Measurements from ENCODE around the gene WNT9A.

Gene WNT9A

DNA sequence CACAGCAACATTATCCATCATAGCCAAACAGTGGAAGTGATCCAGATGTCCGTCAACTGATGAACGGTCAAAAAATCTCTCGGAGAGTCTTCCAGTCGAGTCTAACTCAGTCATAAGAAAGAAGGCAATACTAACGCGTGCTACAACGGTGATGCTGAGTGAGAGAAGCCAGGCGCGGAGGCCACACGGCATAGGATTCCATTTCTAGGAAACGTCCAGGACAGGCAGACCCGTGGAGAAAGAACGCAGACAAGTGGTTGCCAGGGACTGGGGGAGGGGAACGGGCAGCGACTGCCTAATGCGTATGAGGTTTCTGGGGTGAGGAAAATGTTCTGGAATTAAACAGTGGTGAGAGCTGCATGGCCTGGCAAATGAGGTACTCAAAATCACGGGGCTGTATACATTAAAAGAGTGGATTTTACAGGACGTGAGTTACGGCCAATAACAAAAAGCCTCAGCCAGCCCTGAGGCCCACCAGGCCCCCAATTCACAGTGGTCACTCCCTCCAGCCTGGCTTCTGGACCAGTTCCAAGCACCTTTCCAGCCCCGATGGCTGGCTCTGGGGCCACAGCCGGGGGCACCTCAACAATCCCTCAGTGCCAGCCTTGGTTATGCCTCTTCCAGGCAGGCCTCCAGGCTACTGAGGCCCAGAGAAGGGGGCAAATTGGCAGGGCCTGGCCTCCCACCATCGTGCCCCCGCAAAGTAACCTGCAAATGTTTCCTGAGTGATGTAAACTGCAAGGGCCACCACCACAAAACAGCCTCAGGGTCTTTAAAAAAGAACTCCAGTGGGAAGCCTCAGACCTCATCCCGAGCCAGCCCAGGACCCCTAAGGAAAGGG is 3.4 kb downstream of the WNT9A start:
- H3K27ac ChIP-seq (replicated peaks) = no peak overlapping the region
- peaks cover 22% of the 10 kb centered on the region for H3K27me3 ChIP-seq (ENCODE audit: insufficient read depth, poor library complexity, severe bottlenecking)
- no peak overlapping the region for H3K4me3 ChIP-seq (replicated peaks; ENCODE audit: insufficient read depth, low read length)
- DNase-seq (ENCODE audit: low read depth in 1 of 2, low spot score in 1 of 2) = no peak
- TF ChIP-seq POLR2AphosphoS5 (IDR thresholded peaks at IDR 0.05; ENCODE audit: low read depth) (no peak), GABPA (IDR thresholded peaks at IDR 0.05; ENCODE audit: low read depth) (no peak), SPI1 (IDR thresholded peaks at IDR 0.05; ENCODE audit: borderline replicate concordance, low read depth) (no peak)
- TF ChIP-seq, protein P1, sequence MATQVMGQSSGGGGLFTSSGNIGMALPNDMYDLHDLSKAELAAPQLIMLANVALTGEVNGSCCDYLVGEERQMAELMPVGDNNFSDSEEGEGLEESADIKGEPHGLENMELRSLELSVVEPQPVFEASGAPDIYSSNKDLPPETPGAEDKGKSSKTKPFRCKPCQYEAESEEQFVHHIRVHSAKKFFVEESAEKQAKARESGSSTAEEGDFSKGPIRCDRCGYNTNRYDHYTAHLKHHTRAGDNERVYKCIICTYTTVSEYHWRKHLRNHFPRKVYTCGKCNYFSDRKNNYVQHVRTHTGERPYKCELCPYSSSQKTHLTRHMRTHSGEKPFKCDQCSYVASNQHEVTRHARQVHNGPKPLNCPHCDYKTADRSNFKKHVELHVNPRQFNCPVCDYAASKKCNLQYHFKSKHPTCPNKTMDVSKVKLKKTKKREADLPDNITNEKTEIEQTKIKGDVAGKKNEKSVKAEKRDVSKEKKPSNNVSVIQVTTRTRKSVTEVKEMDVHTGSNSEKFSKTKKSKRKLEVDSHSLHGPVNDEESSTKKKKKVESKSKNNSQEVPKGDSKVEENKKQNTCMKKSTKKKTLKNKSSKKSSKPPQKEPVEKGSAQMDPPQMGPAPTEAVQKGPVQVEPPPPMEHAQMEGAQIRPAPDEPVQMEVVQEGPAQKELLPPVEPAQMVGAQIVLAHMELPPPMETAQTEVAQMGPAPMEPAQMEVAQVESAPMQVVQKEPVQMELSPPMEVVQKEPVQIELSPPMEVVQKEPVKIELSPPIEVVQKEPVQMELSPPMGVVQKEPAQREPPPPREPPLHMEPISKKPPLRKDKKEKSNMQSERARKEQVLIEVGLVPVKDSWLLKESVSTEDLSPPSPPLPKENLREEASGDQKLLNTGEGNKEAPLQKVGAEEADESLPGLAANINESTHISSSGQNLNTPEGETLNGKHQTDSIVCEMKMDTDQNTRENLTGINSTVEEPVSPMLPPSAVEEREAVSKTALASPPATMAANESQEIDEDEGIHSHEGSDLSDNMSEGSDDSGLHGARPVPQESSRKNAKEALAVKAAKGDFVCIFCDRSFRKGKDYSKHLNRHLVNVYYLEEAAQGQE (IDR thresholded peaks at IDR 0.05; ENCODE audit: insufficient replicate concordance, low read depth) = no peak

DNA sequence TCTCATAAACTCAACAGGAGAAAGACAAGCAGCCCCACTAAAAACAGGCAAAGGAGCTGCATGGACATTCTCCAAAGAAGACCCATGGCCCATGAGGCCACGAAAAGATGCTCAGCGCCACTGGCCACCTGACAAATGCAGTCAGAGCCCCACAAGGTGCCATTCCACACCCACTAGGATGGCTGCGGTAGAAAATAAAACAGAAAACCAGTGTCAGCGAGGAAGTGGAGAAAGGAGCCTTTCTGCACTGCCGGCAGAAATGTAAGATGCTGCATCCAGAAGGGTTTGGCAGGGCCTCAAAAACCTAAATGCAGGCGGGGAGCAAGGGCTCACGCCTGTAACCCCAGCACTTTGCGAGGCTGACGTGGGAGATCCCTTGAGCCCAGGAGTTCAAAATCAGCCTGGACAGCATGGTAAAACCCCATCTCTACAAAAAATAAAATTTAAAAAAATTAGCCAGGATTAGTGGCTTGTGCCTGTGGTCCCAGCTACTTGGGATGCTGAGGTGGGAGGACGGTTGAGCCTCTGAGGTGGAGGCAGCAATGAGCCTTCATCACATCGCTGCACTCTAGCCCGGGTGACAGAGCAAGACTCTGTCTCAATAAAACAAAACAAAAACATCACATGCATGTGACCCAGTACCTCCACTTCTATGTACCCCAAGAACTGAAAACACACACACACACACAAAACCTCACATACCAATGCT is 4.2 kb downstream of the WNT9A start:
- DNase-seq (ENCODE audit: low read depth in 1 of 2, low spot score in 1 of 2) = no peak

DNA sequence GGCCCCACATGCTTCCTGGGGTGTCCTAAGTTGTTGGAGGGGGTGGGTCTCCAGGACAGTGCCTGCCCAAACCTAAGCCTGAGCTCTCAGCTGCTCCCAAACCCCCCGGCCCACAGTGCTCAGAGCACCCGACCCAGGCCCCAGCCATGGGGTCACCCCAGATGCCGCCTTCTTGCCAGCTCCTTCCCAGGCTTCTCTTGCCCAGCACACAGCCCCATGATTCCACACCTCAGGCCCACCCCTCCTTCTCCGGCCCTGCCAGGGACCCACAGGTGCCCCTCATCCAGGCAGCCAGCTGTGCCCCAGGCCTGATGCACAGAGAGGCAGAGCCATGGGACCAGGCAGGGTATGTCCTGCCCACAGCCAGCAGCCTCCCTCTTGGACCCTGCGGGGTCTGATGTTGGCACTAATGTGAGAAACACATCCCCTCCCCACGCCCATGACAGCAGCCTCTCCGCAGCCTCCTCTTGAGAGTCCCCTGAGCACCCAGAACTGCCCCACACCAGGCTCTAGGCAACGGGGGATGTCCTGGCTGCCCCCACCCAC is 4.9 kb downstream of the WNT9A start:
- TF ChIP-seq SPI1 (IDR thresholded peaks at IDR 0.05; ENCODE audit: borderline replicate concordance, low read depth) = no peak
- TF ChIP-seq, protein P2, sequence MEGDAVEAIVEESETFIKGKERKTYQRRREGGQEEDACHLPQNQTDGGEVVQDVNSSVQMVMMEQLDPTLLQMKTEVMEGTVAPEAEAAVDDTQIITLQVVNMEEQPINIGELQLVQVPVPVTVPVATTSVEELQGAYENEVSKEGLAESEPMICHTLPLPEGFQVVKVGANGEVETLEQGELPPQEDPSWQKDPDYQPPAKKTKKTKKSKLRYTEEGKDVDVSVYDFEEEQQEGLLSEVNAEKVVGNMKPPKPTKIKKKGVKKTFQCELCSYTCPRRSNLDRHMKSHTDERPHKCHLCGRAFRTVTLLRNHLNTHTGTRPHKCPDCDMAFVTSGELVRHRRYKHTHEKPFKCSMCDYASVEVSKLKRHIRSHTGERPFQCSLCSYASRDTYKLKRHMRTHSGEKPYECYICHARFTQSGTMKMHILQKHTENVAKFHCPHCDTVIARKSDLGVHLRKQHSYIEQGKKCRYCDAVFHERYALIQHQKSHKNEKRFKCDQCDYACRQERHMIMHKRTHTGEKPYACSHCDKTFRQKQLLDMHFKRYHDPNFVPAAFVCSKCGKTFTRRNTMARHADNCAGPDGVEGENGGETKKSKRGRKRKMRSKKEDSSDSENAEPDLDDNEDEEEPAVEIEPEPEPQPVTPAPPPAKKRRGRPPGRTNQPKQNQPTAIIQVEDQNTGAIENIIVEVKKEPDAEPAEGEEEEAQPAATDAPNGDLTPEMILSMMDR (IDR thresholded peaks at IDR 0.05; ENCODE audit: insufficient read depth, low read length) = no peak
- no peak for TF ChIP-seq GABPA (IDR thresholded peaks at IDR 0.05; ENCODE audit: low read depth)
- TF ChIP-seq POLR2AphosphoS5 (IDR thresholded peaks at IDR 0.05; ENCODE audit: low read depth) = no peak
- TF ChIP-seq, protein P1 (IDR thresholded peaks at IDR 0.05; ENCODE audit: insufficient replicate concordance, low read depth) = no peak
- Histone ChIP-seq H3K4me3 (replicated peaks; ENCODE audit: insufficient read depth, low read length) (no peak overlapping the region), H3K27me3 (ENCODE audit: insufficient read depth, poor library complexity, severe bottlenecking) (peaks cover 8% of the 10 kb centered on the region), H3K27ac (replicated peaks) (no peak overlapping the region)
- no peak for DNase-seq (ENCODE audit: low read depth in 1 of 2, low spot score in 1 of 2)

More for the DNA sequence above, 4.2 kb downstream of the WNT9A start:
- Histone ChIP-seq H3K27me3 (ENCODE audit: insufficient read depth, poor library complexity, severe bottlenecking) (peaks cover 14% of the 10 kb centered on the region), H3K4me3 (replicated peaks; ENCODE audit: insufficient read depth, low read length) (no peak overlapping the region), H3K27ac (replicated peaks) (no peak overlapping the region)
- TF ChIP-seq, protein P1 (IDR thresholded peaks at IDR 0.05; ENCODE audit: insufficient replicate concordance, low read depth) = no peak
- TF ChIP-seq GABPA (IDR thresholded peaks at IDR 0.05; ENCODE audit: low read depth) = no peak
- TF ChIP-seq, protein P2 (IDR thresholded peaks at IDR 0.05; ENCODE audit: insufficient read depth, low read length) = no peak
- TF ChIP-seq SPI1 (IDR thresholded peaks at IDR 0.05; ENCODE audit: borderline replicate concordance, low read depth) = no peak
- no peak for TF ChIP-seq POLR2AphosphoS5 (IDR thresholded peaks at IDR 0.05; ENCODE audit: low read depth)
